ENCODE measurements around the gene MIOX.

Gene MIOX

GRCh38 chr22:50486561-50487289 is at the start of gene MIOX:
Gene MIOX, plus strand, starts transcription at chr22:50486859. Its CDS starts 39 bp downstream, at chr22:50486898.
- no peak for DNase-seq (ENCODE audit: low read depth)

- no peak for DNase-seq (ENCODE audit: low read depth)
Observed at GRCh38 chr22:50437511-50438304, 49.0 kb upstream of the MIOX start.

- no peak for DNase-seq (ENCODE audit: low read depth)
Observed at GRCh38 chr22:50438305-50439275, 48.1 kb upstream of the MIOX start.

- DNase-seq (ENCODE audit: low read depth), result no peak
Observed at GRCh38 chr22:50439314-50439870, 47.3 kb upstream of the MIOX start.

DNA sequence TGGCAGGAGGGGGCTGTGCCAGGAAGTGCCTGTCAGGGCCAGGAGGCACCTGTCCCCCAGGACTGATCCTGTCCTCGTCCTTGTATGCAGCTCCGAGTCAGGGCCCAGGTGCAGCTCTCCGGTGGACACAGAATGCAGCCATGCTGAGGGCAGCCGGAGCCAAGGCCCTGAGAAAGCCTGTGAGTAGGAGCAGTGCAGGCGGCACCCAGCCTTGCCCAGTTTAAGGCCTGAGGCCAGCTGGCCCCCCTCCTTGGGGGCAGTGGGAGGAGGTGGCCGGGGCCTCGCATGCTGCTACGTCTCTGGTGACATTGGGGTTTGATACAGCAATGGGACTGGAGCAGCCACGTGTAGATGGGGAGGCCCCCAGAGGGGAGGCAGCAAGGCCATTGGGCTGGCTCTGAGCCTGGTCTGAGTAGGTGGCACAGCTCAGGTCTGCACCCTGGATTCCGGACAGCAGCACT is 46.8 kb upstream of the MIOX start:
- no peak for DNase-seq (ENCODE audit: low read depth)

DNA sequence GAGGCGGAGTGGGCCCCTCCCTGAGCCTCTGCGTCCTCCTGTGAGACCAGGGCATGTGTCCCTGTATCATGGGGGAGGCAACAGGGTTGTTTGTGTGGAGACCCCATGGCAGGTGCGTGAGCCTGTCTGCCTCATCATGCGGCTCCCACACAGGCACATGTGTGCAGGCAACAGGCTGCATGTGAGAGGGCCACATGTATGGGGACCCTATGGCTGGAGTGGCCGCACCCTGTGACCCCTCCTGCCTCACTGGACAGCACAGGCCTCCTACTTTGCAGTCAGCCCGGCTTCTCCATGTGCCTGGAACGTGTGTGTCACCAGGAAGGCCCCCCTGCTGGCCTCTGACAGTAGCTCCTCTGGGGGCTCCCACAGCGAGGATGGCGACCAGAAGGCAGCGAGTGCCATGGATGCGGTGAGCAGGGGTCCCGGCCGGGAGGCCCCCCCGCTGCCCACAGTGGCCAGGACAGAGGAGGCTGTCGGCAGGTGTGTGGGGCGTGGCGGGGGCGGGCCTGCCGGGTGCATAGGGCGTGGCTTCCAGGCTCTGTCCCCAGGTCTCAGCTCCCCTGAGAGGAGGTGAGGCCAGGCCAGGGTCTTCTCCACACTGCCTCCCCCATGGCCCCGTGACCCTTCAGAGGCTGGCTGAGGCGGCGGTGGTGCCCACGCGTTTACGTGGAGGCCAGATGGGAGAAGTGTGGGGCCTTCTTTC is 46.0 kb upstream of the MIOX start:
- no peak for DNase-seq (ENCODE audit: low read depth)

GRCh38 chr22:50441428-50441993 is 45.1 kb upstream of the MIOX start:
- no peak for DNase-seq (ENCODE audit: low read depth)

DNA sequence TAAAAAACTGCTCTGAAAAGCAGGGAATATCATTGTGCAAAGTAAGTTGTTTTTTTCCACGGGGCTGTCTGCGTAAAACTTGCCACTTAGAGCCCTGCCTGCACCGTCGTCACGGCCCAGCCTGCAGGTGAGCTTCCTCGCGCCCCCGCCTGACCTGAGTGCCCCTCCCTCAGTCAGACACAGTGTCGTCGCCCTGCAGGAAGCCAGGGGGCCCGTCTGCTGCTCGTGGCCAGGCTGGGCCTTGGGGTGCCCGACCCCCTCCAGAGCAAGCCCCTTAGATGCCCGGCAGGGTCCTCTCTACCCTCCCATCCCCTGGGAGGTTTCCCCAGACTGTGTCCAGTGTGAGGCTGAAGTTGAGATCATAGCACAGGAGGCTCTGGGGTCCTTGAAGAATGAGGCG is 43.5 kb upstream of the MIOX start:
- DNase-seq (ENCODE audit: low read depth), result no peak

GRCh38 chr22:50443801-50444625 is 42.6 kb upstream of the MIOX start:
- DNase-seq (ENCODE audit: low read depth), result no peak

- no peak for DNase-seq (ENCODE audit: low read depth)
Observed at GRCh38 chr22:50444663-50445062, 42.0 kb upstream of the MIOX start.

DNA sequence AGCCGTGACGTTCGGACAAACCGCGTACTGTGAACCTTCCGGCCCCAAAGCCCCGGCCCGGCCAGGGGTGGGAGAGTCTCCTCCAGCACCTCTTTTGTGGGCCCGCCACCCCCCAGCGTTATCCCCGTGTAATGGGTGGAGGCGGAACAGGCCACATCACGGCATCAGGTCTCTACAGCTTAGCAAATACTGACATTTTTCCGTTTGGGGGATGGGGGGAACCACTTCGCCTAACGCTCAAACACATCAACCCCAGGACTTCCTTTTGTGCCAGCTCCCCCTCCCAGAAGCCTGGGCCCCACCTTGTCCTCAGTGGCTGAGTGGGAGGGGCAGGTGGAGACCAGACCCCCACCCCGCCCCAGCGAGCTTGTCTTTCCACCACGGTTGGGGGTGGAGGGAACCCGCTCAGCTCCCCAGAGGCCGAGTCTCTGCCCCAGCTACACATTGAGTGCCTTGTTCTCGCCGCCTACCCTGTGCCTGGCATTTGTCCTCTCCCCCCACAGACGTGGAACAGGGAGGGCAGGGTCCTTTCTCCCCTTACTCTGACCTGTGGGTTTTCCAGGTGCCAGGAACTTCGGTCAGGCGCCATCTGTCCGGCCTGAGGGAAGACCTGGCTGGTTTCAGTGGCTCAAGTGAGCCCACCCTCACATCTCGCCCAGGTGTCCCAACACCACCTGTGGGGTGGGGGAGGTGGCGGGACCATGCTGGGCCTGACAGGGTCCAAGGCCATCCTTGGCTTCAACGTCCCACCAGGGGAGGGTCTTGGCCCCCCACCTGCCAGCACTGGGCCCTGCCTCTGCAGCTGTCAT is 41.4 kb upstream of the MIOX start:
- DNase-seq (ENCODE audit: low read depth), result peak; percentile 23

DNA sequence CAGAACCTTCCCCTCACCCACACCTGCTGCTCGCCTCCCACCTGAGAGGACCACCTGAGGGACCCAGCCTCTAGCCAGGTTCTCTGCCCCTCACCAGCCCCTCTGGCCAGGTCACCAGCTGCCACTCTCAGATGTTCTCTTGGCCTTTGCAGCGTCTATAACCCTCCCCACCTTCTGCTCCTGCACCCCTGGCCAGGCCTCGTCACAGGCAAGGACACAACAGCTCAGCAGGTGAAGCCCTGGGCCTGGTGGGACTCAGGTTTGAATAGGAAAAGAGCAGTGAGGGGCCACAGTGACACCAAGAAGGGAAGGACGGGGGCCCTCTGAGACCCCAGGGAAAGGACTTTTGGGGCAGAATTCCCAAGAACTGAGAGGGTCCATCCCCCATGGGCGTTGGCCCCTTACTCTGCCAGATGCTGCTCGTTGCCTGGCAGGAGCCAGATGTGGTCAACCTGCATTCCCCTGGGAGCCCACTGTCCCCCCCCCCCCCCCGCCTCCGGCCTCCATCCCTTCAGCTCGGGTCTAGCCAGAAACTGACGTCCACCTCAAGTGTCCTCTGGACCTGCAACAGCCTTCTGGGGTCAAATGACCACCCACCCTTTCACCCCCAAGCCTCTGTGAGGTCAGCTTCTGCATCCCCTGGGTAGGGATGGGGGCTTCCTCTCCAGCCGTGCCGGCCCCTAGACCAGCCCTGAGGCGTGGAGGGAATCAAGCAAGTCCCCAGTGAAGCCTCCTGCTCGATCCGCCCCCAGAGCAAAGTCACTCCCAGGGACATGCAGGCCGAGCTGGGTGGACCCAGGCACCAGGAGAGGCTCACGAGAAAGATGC is 40.6 kb upstream of the MIOX start:
- DNase-seq (ENCODE audit: low read depth), result no peak

GRCh38 chr22:50446708-50447575 is 39.7 kb upstream of the MIOX start:
- DNase-seq (ENCODE audit: low read depth), result no peak

DNA sequence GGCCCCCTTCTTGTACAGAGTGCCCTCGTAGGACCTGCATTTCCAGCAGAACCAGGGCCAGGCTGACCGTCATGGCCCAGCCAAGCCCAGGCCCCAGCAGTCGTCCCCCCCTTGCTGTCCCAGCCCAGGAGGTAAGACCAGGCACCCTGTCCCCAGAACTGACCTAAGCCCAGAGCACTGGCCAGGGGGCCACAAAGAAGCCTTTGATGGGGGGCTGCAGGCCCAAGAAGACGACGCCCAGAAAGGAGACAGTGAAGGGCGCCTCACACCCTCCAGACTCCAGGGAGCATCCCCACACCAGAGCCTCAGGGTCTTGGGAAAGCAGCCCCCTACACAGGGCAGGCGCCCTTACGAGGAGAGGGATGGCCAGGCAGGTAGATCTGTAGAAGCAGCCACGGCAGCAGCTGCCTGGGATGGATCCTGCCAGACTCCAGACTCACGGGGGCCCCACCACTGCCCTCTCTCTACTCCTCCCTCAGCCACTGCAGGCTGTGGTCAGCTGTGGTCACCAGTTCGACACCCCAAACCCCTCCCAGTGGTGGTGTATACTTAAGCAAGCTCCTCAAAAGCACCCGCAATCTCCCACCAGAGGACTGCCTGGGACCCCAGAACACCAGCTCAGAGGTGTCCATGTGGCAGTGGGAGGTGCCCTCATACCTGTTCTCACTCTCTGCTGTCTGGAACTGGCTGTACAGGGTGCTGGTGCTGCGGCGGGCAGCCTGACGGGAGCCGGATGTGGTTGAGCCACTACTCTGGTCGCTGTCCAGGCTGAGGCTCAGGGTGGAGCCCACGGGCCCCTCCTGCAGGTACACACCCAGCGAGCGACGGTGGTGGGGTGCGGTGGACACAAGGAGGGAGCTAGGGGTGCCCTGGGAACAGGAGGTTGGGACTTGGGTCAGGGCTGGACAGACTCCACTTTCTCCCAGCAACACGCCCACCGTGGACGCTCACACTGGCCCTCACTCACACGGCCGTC is 38.8 kb upstream of the MIOX start:
- DNase-seq (ENCODE audit: low read depth), result no peak

GRCh38 chr22:50452649-50453048 is 34.0 kb upstream of the MIOX start:
- no peak for DNase-seq (ENCODE audit: low read depth)

DNA sequence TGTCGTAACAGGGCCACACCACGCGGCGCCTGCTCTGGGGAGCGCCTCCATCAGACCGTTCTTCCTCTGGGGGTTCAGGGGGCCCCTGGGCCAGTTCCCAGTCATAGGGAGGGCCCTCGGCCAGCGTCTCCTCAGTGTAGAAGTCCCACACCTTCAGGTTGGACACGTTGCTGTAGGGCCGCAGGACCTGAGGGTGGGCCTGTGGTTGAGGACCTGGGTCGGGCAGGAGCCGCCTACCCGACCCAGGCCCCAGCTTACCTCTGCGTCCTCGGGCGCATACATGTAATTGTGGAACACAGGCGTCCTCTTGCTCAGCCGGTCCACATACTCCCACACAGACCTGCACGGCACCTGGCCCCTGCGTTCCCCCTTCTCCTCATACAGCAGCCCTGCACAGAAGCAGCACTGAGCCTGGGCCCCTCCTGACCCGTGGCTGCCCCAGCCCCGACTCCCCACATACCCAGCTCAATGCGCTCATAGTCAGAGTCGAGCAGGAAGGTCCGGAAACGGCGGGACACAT is 32.0 kb upstream of the MIOX start:
- DNase-seq (ENCODE audit: low read depth), result no peak

Measured in activated T-cell treated with anti-CD3 and anti-CD28 coated beads for 1 hour (primary cell).